Measurements from ENCODE around the gene TMCC3.
"Not testable (repeated sequence)": the region's sequence is repeated elsewhere in the genome, so short reads cannot be mapped to it uniquely, and the experiment has no call there.

TMCC3 gene

DNA sequence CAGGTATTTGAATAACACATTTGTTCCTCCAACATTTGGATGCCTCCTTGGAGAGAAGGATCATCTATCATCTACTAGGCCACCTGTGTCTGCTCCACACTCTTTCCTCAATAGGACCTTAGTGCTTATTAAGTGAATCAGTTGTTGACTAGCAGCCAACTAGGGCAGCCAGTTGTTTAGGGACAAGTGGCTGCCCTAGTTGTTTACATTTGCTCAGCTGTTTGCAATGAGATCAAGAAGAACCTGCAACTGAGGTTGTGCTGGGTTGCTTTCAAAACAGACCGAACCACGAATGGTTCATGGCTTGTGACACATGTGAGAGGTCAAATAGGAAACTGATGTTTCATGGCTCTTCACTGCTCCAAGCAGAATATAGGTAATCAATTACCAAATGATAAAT is 53.8 kb downstream of the TMCC3 start:
- DNase-seq, result no peak

DNA sequence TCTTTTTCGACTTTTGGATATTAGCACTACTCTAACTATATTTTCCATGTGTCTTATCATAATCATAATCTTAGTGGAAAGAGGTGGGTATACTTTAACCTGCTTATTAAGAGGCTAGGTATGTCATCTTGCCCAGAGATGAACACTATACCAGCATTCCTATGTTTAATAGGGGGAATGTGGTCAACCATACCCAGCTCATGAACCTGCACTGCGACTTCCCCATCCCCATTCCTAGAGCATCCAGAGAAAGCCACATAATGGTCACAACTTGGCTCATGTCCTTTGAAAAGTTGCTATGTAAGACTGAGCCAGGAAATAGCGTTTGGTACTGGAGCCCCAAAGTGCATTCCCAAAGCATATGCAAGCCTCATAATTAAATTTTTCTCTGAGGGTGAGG is 55.2 kb downstream of the TMCC3 start:
- no peak for DNase-seq

DNA sequence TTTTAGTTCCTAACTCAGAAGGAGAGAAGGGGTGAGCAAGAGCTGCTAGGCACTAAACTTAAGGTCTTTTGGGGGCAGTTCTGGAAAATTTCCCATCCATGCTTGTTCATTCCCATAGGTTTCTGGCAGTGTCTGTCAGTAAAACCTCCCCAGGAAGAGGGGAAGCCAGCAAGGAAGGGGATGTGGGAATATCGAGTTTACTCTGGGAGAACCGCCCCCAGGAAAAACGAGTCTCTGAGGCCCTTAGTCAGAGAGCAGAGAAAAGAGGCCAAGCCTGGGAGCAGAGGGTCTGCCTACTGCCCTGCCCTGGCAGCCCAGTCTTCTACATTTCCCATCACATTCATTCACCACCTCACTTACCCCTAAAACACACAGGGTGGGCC is 55.9 kb downstream of the TMCC3 start:
- DNase-seq, result no peak

DNA sequence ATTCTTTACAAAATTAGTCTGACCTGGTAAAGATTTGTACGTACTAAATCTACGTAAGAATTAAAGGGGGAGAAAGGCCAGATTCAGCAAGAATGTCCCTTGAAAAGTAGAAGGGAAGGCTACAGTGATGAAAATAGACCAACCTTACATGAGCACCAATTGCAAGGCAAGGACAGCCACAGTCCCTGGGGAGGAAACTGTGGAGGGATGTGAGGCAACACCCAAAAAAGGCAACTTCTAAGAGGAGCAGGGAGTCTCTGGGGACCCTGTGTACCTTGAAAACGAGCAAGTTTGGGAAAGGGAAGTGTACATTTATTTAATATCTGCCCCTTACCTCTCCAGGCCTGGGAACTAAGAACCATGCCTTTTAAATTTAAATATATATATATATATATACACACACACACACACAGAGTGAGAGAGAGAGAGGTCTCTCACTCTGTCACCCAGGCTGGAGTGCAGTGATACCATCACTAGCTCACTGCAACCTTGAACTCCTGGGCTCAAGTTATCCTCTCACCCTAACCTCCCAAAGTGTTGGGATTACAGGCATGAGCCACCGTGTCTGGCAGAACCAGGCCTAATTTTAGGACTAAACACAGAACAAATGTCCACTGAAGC is 56.4 kb downstream of the TMCC3 start:
- DNase-seq, result no peak

DNA sequence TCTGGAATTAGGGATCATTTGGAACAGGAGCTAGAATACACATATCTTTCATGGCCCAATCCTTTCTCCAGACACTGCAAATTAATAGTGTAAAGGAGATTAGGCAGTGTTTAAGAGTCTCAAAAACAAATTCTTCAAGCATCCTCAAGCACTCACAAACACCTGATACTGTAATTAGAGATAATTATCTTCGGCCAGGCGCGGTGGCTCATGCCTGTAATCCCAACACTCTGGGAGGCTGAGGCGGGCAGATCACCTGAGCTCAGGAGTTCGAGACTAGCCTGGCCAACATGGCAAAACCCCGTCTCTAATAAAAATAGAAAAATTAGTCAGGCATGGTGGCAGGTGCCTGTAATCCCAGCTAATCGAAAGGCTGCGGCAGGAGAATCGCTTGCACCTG is 57.6 kb downstream of the TMCC3 start:
- not testable (repeated sequence) for DNase-seq

DNA sequence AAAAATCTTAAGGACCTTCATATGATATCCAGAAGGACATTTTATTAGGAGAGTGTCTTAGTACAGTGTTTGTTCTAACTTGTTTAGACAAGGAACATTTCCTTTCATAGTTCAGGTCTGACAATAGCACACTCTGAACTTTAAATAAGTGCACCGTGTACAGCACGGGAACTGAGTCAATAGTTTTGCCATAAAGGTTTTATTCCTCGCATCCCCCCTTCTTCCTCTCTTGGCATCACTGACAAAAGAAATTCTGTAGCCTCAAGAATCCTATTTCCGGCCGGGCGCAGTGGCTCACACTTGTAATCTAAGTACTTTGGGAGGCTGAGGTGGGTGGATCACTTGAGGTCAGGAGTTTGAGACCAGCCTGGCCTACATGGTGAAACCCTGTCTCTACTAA is 58.3 kb downstream of the TMCC3 start:
- DNase-seq, result no peak

DNA sequence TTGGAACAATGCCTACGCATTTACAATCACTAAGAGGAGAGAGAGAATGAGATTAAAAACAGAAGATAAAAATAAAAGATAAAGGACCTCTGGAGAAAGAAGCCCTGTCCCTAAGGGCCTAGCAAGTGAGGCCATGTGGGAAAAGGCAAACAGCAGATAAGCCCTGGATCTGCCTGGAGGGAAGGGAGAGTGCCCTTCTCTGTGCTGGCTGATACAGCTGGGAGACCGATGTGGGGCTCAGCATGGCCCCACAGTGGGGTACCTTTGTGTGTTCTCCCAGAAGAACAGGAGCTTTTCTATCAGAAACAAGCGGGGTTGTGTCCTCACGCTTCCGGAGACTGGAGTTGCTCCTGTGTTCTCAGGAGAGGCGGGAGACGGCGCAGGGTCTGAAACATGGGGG is 59.9 kb downstream of the TMCC3 start:
- no peak for DNase-seq

DNA sequence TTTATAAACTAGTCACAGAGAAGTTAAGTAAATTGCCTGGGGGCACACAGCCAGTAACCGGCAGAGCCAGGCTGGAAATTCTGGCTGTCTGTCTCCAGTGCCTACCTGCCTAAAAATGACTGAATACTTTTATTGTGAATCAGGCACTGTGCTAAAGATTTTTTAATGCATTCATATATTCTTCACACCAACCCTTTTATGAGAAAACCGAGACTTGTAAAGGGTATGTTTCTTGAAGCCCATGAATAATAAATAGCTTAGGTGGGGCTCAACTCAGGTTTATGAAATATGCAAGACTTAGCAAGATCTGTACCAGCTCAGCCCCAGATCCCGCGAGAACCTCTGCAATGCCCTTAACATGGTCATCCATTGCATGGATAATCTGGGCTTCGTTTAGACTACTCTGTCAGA is 60.8 kb downstream of the TMCC3 start:
- no peak for DNase-seq

DNA sequence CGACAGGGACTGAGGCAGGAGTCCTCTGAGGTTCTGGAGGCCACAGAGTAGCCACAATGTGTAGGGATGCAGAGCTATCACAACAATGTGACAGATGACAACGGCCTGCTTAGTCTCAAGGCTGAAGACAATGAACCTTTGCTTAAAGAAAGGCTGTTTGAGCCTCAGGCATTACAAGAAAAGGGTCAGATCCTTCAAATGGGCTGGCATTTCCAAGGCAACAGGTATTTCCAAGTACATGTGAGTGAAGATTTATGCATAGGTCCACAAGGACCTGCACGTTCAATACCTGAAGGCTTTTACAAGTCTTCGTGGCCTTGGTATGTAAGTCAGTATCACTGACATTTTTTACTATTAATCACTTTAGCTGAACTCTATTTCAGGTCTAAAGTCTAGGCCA is 62.0 kb downstream of the TMCC3 start:
- DNase-seq, result no peak

DNA sequence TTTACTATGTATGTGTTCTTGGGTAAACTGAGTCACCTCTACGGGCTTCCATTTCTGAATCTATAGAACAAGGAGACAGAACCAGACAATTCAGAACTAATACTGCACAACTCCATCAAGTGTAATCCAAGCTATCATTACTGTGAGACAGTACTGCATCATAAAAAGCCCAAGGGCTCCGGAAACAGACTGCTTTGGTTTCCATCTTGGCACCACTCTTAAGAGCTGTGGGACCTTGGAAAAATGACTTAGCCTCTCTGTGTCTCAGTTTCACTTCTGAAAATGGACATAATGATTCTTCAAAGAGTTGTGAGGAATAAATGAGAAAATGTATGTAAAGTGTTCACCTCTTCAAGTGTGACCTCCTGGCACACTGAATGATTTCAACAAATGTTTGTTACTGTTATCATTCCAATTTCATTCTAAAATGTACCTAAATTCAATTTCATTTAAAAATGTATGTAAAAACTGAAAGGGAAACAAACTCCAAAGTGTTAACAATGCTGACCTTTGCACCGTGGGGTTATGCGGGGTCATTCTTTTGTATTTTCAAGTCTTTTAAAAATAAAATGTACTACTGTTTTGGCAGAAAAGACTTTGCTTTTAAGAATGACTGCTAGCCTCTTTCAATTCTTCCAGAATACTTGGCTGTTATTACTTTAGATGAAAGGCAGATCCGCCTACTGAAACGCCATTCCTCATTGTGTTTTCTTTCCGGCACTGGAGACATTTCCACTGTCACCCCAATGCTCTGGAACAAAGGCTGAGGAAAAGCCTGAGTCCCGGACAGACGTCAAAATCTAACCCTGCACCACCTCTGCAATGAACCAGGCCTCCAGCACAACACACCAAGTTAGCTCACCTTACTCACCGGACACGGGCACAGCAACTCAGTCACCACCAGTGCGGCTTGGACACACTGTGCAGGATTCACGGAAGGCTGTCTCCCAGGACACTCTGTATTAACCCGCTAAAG is 62.8 kb downstream of the TMCC3 start:
- no peak for DNase-seq

DNA sequence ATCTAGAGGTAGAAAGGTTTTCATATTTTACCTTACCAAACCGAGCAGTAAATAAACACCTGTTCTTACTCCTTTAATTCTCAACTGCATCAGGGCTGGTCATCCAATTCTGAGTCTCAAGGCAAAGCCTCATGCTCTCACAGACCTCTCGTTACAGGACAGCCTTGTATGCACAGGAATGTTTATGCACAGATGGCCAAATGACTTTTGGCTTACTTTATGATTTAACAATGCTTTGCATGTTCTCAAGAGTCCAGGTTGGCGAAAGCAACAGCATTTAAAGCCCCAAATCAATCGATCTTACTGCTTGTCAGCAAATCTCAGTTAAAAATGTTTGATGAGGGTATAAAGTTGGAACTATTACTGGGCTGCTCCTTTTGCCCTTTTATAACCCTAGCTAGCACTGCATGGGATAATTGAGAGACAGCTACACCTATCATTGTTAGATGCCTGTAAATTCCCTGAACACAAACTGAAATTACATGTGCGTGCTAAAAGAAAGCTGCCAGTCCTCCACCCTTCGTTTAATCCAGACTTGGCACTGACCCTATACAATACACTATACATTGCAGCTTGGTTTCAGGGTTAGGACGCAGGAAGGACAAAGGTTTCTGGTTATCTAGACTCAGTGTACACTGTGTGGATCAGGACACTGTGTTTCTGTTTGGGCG is 63.6 kb downstream of the TMCC3 start:
- DNase-seq, result no peak

DNA sequence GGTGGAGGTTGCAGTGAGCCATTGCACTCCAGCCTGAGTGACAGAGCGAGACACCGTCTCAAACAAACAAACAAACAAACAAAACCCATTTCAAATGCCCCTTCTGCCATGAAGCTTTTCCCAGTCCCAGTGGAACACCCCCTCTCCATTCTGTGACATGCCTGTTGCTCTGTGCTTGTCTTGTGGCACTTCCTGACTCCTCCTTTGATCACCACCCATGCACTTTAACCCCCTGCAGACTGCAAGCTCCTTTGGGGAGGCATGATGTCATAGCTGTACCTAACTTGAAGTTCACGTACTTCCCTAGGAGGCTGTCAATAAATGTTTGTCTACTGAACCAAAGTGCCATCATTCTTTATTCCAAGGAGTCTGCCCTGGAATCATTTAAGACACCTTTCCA is 64.7 kb downstream of the TMCC3 start:
- no peak for DNase-seq

DNA sequence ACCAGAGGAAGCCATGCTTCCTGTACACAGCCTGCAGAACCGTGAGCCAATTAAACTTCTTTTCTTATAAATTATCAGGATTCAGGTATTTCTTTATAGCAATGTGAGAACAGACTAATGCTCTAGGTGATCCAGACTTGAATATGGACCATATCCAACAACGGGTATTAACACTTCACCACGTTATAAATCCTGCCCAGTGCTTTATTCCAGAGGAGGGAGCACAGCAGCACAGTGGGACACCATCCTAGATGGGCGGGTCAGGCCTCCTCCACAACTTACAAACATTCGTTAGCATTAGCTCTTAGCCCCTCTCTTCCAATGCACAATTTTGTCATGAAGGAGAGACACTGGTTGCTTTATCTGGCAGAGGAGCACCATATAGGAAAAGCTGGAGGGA is 66.0 kb downstream of the TMCC3 start:
- DNase-seq, result no peak

DNA sequence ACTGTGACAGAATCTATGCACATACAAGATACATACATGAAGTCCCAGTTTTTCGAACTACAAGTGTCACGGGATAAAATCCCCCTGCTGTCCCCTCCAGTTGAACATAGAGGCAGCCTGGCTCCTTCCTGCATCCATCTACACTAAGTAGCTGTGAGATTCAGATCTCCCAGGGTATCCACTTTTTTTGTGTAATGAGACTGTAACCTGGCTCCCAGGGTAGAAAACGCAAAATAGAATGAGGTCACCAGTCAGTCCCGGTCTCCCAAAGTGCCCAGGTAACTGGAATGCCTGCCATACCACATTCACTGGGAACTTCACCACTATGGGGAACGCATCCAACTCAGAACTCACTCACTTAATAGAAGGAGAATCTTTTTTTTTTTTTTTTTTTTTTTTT is 67.8 kb downstream of the TMCC3 start:
- DNase-seq, result no peak

DNA sequence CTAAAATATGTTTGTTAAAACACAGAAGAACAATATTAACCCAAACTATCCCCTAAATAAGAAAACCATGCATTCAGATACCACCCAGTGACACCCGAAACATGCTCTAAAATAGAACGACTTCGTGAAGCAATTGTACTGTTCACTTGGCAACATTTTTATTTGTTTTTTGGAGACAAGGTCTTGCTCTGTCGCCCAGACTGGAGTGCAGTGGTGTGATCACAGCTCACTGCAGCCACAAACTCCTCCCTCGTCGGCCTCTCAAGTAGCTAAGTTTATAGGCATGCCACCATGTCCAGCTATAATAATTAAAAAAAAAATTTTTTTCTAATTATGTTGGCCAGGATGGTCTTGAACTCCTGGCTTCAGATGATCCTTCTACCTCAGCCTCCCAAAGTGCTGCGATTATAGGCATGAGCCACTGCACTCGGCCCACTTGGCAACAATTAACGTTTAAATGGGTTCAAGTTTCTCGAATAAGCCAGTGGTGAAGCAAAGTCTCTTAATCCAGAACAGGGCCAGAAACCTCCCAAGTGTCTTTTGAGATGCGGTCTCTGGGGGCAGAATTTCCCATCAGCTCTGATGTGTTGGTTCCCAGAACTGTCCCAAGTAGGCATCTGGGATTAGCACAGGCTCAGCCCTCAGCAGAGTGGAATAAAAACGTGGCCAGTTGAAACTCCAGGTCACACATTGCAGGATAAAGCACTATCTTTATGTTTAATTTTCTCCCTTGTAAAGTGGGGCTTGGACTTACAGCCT is 74.5 kb downstream of the TMCC3 start:
- no peak for DNase-seq

DNA sequence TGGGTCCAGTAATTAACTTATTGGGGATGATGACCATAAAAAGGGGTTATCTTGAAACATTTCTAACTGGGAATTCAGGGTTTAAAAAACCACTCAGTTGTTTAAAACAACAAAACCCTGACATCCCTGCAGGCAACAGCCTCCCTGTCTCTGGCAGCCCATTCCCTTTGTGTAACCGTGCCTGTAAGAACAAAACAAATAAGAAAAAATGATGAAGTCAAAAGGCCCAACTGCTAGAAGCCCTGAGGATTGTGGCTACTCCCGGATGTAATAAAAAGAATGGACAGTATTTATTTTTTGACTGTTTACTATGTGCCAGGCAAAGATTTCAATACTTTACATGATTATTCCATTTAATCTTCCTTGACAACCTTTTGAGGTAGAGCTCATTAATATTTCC is 75.3 kb downstream of the TMCC3 start:
- no peak for DNase-seq

DNA sequence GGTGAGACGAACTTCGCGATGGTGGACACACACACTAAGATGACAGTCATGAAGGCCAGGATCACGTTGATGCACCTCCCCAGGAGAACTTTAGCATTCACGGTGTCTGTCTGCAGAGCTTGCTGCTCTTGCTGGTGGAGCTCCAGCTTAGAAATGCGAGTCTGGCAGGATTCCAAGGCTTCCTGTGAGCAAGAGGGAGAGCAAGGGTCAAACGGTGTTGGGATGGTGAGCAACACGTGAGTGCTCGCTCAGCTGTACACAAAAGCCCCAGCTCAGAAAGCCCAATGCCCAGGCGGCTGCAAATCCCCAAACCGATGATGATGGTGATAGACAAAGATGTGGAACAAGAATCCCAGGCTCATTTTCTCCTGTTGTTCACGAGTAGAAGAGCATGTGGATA is 78.8 kb downstream of the TMCC3 start:
- DNase-seq, result no peak

DNA sequence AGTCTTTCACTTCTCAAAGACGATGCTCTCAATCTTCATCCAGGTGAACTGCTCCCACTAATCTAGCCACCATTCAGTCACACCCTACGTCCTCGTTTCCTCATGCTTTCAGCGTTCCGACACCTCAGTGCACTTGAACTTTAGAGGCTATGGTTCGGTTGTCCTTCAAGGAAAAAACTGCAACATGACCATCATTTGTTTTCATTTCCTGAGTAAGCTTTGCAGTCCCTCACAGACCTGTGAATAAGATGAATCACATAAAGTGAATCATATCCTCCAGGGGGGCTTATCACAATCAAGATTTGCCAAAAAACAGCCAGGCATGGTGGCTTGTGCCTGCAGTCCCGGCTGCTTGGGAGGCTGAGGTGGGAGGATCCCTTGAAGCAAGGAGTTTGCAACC is 80.2 kb downstream of the TMCC3 start:
- no peak for DNase-seq

DNA sequence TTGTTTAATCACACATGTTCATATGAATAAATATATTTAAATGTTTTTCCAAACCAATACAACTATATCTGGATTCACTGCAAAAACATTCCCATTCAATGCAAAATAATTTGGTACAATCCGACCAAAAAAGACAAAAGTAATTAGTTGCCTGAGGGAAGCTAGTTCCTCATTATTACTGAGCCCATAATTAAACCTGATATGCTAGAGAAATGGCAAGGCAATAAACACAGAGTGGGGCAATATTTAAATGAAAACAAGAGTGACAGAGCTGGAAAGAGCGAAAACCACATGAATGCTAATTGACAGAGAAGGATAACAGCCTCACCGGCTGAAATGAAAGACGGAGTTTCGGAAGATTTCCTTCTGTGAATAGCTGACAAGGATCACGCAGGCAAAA is 82.6 kb downstream of the TMCC3 start:
- no peak for DNase-seq

DNA sequence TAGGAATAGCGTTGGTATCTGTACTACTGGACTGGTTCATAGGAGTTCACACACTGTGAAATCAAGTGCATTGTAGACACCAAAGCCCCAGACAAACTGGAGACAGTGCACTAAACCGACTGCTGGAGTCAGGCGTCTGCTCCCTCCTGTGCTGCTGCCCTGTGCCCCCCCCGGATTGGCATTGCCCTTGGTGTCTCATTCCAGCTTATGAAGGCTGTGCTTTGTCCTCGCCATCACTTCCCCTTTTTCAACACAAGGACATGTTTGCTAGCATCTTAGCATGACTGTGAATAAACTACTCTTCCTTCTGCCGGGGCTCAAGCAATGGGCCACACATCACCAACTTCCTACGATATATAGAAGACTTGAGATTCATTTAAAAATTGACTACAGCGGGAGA is 84.0 kb downstream of the TMCC3 start:
- DNase-seq, result no peak

DNA sequence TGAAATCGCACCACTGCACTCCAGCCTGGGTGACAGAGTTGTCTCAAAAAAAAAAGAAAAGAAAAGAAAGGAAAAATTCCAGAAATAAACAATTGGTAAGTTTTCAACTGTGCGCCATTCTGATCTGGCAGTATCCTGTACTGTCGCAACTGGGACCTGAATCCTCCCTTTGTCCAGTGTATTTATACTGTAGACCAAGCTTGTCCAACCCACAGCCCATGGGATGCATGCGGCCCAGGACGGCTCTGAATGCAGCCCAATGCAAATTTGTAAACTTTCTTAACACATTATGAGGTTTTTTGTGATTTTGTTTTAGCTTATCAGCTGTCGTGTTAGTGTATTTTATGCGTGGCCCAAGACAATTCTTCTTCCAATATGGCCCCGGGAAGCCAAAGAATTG is 84.7 kb downstream of the TMCC3 start:
- DNase-seq, result no peak

DNA sequence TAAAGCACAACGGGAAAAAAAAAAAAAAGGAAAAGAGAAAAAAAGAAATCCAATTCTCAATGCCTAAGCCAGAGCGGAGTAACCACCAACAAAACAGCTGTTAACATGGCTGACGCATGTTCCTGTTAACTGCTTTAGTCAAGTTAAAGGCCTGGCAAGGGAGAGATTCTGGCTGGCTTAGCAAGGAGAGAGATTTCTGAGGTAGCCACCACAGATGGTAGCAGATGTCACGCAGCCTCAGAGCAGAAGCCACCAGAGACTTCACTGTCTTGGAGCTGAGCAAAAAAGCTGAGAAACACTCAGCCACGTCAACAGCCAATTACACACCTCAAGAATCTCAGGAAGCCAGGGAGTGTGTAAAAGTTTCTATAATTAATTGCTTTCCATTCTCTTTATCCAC is 87.1 kb downstream of the TMCC3 start:
- no peak for DNase-seq

DNA sequence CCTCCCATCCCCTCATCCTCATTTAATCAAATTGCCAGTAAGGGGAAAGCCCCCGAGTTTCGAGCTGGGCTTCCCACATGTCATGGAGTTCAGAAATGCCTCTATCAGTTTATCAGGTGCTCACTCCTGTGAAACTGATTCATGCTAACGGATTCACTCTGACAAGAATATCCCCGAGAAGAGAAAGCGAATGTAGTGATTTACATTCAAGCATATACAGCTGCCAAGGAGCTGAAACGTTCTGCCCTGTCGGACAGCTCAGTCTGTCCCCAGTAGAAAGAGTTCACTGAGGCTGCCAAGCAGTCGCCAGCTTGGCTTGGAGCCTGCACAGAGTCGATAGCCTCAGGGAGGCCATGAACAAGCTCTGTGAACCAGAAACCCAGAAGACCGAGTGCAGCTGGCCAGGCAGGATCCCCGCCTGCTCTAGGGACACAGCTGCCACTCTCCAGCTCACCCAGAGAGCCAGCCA is 88.4 kb downstream of the TMCC3 start:
- no peak for DNase-seq
